ENCODE results near the gene GSTM3.

GRCh38 chr1:109785446-109786111 lies 44.7 kb upstream of the GSTM3 start:
- no peak for TF ChIP-seq CREB5 (CRISPR knock-in tag; IDR thresholded peaks at IDR 0.05)
- no peak for TF ChIP-seq CUX1 (CRISPR knock-in tag; IDR thresholded peaks at IDR 0.05)
- TF ChIP-seq GABPA (tag; conservative IDR thresholded peaks at IDR 0.05; ENCODE audit: low read depth), result no peak
- no peak for TF ChIP-seq NR0B1 (IDR thresholded peaks at IDR 0.05; ENCODE audit: partially characterized antibody)
